PC-3 (cell line): ENCODE results near the gene SLC5A5.

Experiments
- EZH2 ChIP-seq: fragments of 300-600 bp; sonication (generic); IDR thresholded peaks from one replicate; pipeline ENCODE4 v1.6.1; 2017; ENCODE audit warnings: antibody characterized with exemption, mild to moderate bottlenecking, low read length; ENCODE audit not compliant: unreplicated experiment
- EZH2phosphoT487 ChIP-seq: fragments of 300-600 bp; sonication (generic); IDR thresholded peaks from 2 replicates; pipeline ENCODE4 v1.6.1; 2018; ENCODE audit warnings: mild to moderate bottlenecking, antibody characterized with exemption, low read length, borderline replicate concordance

DNA sequence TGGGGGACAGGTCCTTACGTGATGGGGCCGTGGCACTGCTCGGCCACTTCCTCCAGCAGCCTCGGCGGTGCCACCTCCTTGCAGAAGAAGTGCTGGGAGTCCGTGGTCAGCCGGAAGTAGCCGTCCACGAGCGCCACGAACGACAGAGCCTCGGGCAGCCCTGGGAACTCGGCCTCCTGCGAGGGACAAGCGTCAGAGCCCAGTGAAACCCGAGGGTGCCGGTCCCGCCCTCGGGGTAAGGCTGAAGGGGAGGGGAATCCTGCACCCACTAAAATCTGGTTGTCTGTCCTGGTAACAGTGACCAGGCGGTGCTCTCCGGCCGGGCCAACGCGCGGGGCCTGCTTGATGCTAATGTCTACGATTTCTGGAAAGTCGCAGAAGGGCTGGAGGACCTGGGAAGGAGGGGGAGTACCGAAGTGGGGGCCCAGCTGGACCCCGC is 30.4 kb upstream of the SLC5A5 start:
- no peak for TF ChIP-seq EZH2
- no peak for TF ChIP-seq EZH2phosphoT487
